GM10248 (cell line): ENCODE results near the gene GPNMB.

ENCODE experiments used
- CTCF ChIA-PET: fragments of 300-600 bp; sonication (Branson Sonifier 250); formaldehyde crosslinking; extraction: SDS; loops from one replicate; lab custom pipeline; 2021; ENCODE audit warnings: antibody characterized with exemption; lab: Yijun Ruan, JAX
- POLR2A ChIA-PET: fragments of 350-650 bp; sonication (Branson Sonifier 250); formaldehyde crosslinking; extraction: SDS; loops from one replicate; lab custom pipeline; 2020; ENCODE audit warnings: antibody characterized with exemption; lab: Yijun Ruan, JAX
- DNase-seq: peaks from one replicate; pipeline ENCODE4 v3.0.0; 2012; ENCODE audit errors: extremely low spot score
- CTCF ChIP-seq: IDR thresholded peaks from 2 replicates; pipeline ENCODE4 v1.5.1; 2012; ENCODE audit warnings: mild to moderate bottlenecking, low read depth; ENCODE audit errors: extremely low read depth, missing control alignments, control extremely low read depth

Gene GPNMB

GRCh38 chr7:23213755-23214154 is 32.8 kb upstream of the GPNMB start:
- ChIA-PET CTCF (interaction anchor here (1.3 to 2.6 kb wide), 2 partner anchors 8 to 59 kb away, joined by 4 to 10 read pairs; no protein-coding TSS in a partner anchor), POLR2A (no interaction called here)
- no peak for DNase-seq
- no peak for TF ChIP-seq CTCF

- CTCF ChIA-PET: interaction anchor here (0.9 to 2.6 kb wide), 3 partner anchors 9 to 64 kb away, joined by 4 to 10 read pairs (median 4); no protein-coding TSS in a partner anchor
- POLR2A ChIA-PET: no interaction called here
- no peak for DNase-seq
- no peak for TF ChIP-seq CTCF
Observed at GRCh38 chr7:23214423-23214822, 32.2 kb upstream of the GPNMB start.

- ChIA-PET POLR2A (no interaction called here), CTCF (interaction anchor here (0.9 to 2.6 kb wide), 3 partner anchors 10 to 63 kb away, joined by 4 to 10 read pairs (median 4); no protein-coding TSS in a partner anchor)
- no peak for DNase-seq
- TF ChIP-seq CTCF: no peak
Observed at GRCh38 chr7:23214938-23215337, 31.6 kb upstream of the GPNMB start.

- no peak for DNase-seq
- TF ChIP-seq CTCF: no peak
- POLR2A ChIA-PET: no interaction called here
- CTCF ChIA-PET: no interaction called here
Observed at GRCh38 chr7:23216021-23216420, 30.6 kb upstream of the GPNMB start.

GRCh38 chr7:23218196-23218595 is 28.4 kb upstream of the GPNMB start:
- ChIA-PET POLR2A (no interaction called here), CTCF (interaction anchor here (1.0 to 1.9 kb wide), 2 partner anchors 12 to 45 kb away, joined by 3 to 5 read pairs; no protein-coding TSS in a partner anchor)
- no peak for TF ChIP-seq CTCF
- no peak for DNase-seq

GRCh38 chr7:23220690-23221305 is 25.8 kb upstream of the GPNMB start:
- ChIA-PET CTCF (interaction anchor here (0.7 kb wide), 1 partner anchor 19 kb away, joined by 3 read pairs; no protein-coding TSS in a partner anchor), POLR2A (no interaction called here)
- DNase-seq: no peak
- TF ChIP-seq CTCF: no peak
